Activated naive CD4-positive, alpha-beta T cell treated with anti-CD3 and anti-CD28 coated beads, Interleukin-2, amount 50 U/mL, for 72 hours (primary cell): ENCODE measurements around the gene NINL. TPM values are rescaled to one million over a fixed set of nuclear protein-coding genes. Genes with fewer than 3 reads are reported as not detected.

Experiments used
- ATAC-seq, 2 donors: fragments of 150-1000 bp; cut with Tn5 transposase; 2 replicates each; pipeline ENCODE4 v1.10.0; 2021; ENCODE audit warnings: mild to moderate bottlenecking in 2 of 2, moderate library complexity in 2 of 2
- DNase-seq, 2 donors: peaks; one replicate each; pipeline ENCODE4 v3.0.0; 2021 to 2022; ENCODE audit warnings: low spot score in 2 of 2
- H3K27ac Mint-ChIP-seq, 2 donors: one replicate each; pipeline ENCODE4 v1.8.0; 2022; ENCODE audit warnings: mild to moderate bottlenecking in 2 of 2, mixed read lengths in 2 of 2
- H3K36me3 Mint-ChIP-seq, 2 donors: one replicate each; pipeline ENCODE4 v1.8.0; 2022; ENCODE audit warnings: mixed read lengths in 2 of 2
- H3K9me3 Mint-ChIP-seq, 2 donors: one replicate each; pipeline ENCODE4 v1.8.0; 2022; ENCODE audit warnings: mixed read lengths in 2 of 2
- total RNA-seq, 2 donors: library from RNA; stranded (reverse); gene quantifications; one replicate each; pipeline ENCODE4 v1.2.3, GENCODE V29; 2022

The NINL gene
- total RNA-seq, 2 donors from 2014 or later = 3.2 to 5.5 TPM

GRCh38 chr20:25490656-25491445 lies 94.5 kb downstream of the NINL start:
- Mint-ChIP-seq H3K36me3 (no peaks in the 10 kb centered on the region), H3K27ac (peak overlapping the region in 1 of 2 donors; percentile 66), H3K9me3 (no peaks in the 10 kb centered on the region)
- ATAC-seq (no peak), DNase-seq (no peak)

GRCh38 chr20:25489221-25489871 lies 96.0 kb downstream of the NINL start:
- DNase-seq (no peak), ATAC-seq (no peak)
- Mint-ChIP-seq H3K9me3 (no peaks in the 10 kb centered on the region), H3K36me3 (no peaks in the 10 kb centered on the region), H3K27ac (no peak overlapping the region)

GRCh38 chr20:25487975-25488374 lies 97.4 kb downstream of the NINL start:
- ATAC-seq (no peak), DNase-seq (no peak)

GRCh38 chr20:25487306-25487705 lies 98.0 kb downstream of the NINL start:
- no peak for DNase-seq
- no peak for ATAC-seq
- Mint-ChIP-seq H3K36me3 (no peaks in the 10 kb centered on the region), H3K27ac (no peak overlapping the region), H3K9me3 (no peaks in the 10 kb centered on the region)

More at GRCh38 chr20:25487975-25488374, 97.4 kb downstream of the NINL start:
- no peaks in the 10 kb centered on the region for H3K9me3 Mint-ChIP-seq
- H3K27ac Mint-ChIP-seq = no peak overlapping the region
- H3K36me3 Mint-ChIP-seq = no peaks in the 10 kb centered on the region

GRCh38 chr20:25486377-25486776 lies 99.0 kb downstream of the NINL start:
- DNase-seq (no peak), ATAC-seq (peak in 1 of 2 donors; percentile 29)
- H3K27ac Mint-ChIP-seq = no peak overlapping the region
- no peaks in the 10 kb centered on the region for H3K9me3 Mint-ChIP-seq
- no peaks in the 10 kb centered on the region for H3K36me3 Mint-ChIP-seq

- no peak overlapping the region for H3K27ac Mint-ChIP-seq
- no peaks in the 10 kb centered on the region for H3K9me3 Mint-ChIP-seq
Measured at GRCh38 chr20:25485872-25486271, 99.5 kb downstream of the NINL start.

GRCh38 chr20:25484911-25485511 lies 100.3 kb downstream of the NINL start:
- Mint-ChIP-seq H3K9me3 (no peaks in the 10 kb centered on the region), H3K27ac (peak overlapping the region in 1 of 2 donors; percentile 25), H3K36me3 (no peaks in the 10 kb centered on the region)
- ATAC-seq = no peak
- no peak for DNase-seq

More at GRCh38 chr20:25485872-25486271, 99.5 kb downstream of the NINL start:
- H3K36me3 Mint-ChIP-seq = no peaks in the 10 kb centered on the region
- DNase-seq = no peak
- ATAC-seq = no peak

GRCh38 chr20:25484224-25484846 lies 101.0 kb downstream of the NINL start:
- Mint-ChIP-seq H3K27ac (peak overlapping the region in 1 of 2 donors; percentile 25), H3K9me3 (no peaks in the 10 kb centered on the region), H3K36me3 (no peaks in the 10 kb centered on the region)
- no peak for DNase-seq
- no peak for ATAC-seq

GRCh38 chr20:25483431-25484132 lies 101.7 kb downstream of the NINL start:
- no peaks in the 10 kb centered on the region for H3K9me3 Mint-ChIP-seq
- H3K36me3 Mint-ChIP-seq = no peaks in the 10 kb centered on the region
- no peak overlapping the region for H3K27ac Mint-ChIP-seq
- DNase-seq (no peak), ATAC-seq (no peak)

GRCh38 chr20:25481918-25482253 lies 103.4 kb downstream of the NINL start:
- ATAC-seq (no peak), DNase-seq (no peak)
- no peaks in the 10 kb centered on the region for H3K36me3 Mint-ChIP-seq
- no peak overlapping the region for H3K27ac Mint-ChIP-seq
- no peaks in the 10 kb centered on the region for H3K9me3 Mint-ChIP-seq

- no peaks in the 10 kb centered on the region for H3K36me3 Mint-ChIP-seq
- no peak for ATAC-seq
- H3K27ac Mint-ChIP-seq = no peak overlapping the region
Measured at GRCh38 chr20:25481235-25481917, 104.0 kb downstream of the NINL start.

GRCh38 chr20:25480797-25481196 lies 104.5 kb downstream of the NINL start:
- H3K36me3 Mint-ChIP-seq = no peaks in the 10 kb centered on the region
- no peaks in the 10 kb centered on the region for H3K9me3 Mint-ChIP-seq
- H3K27ac Mint-ChIP-seq = no peak overlapping the region
- ATAC-seq = no peak
- no peak for DNase-seq

More at GRCh38 chr20:25481235-25481917, 104.0 kb downstream of the NINL start:
- no peak for DNase-seq
- no peaks in the 10 kb centered on the region for H3K9me3 Mint-ChIP-seq

GRCh38 chr20:25480156-25480555 lies 105.2 kb downstream of the NINL start:
- H3K36me3 Mint-ChIP-seq = no peaks in the 10 kb centered on the region
- DNase-seq (no peak), ATAC-seq (no peak)
- no peaks in the 10 kb centered on the region for H3K9me3 Mint-ChIP-seq
- H3K27ac Mint-ChIP-seq = peak overlapping the region in 1 of 2 donors; percentile 50

GRCh38 chr20:25479638-25480037 lies 105.7 kb downstream of the NINL start:
- Mint-ChIP-seq H3K27ac (peak overlapping the region in 1 of 2 donors; percentile 50), H3K36me3 (no peaks in the 10 kb centered on the region), H3K9me3 (no peaks in the 10 kb centered on the region)
- ATAC-seq (no peak), DNase-seq (no peak)

GRCh38 chr20:25478889-25479568 lies 106.3 kb downstream of the NINL start:
- no peak for DNase-seq
- ATAC-seq = no peak
- no peaks in the 10 kb centered on the region for H3K9me3 Mint-ChIP-seq
- no peak overlapping the region for H3K27ac Mint-ChIP-seq
- no peaks in the 10 kb centered on the region for H3K36me3 Mint-ChIP-seq
